Embryonic facial prominence (tissue), 1 donor: Measurements from ENCODE around the gene DEFB108B.
"Not testable (repeated sequence)": the region's sequence is repeated elsewhere in the genome, so short reads cannot be mapped to it uniquely, and the experiment has no call there.

Experiments
- DNase-seq: peaks from one replicate; pipeline ENCODE4 v3.0.0-alpha.2; 2016; ENCODE audit errors: extremely low spot score

The DEFB108B gene

GRCh38 chr11:71813481-71814355 is 19.3 kb upstream of the DEFB108B start:
- not testable (repeated sequence) for DNase-seq

- DNase-seq, result not testable (repeated sequence)
These were observed 11.5 kb upstream of the DEFB108B start for GRCh38 chr11:71821539-71821938.

GRCh38 chr11:71829247-71829646 is 3.8 kb upstream of the DEFB108B start:
- DNase-seq, result not testable (repeated sequence)

GRCh38 chr11:71829686-71830085 is 3.3 kb upstream of the DEFB108B start:
- not testable (repeated sequence) for DNase-seq

GRCh38 chr11:71842720-71843119 is 9.7 kb downstream of the DEFB108B start:
- not testable (repeated sequence) for DNase-seq

GRCh38 chr11:71843355-71843754 is 10.4 kb downstream of the DEFB108B start:
- not testable (repeated sequence) for DNase-seq

- no peak for DNase-seq
These were observed 10.9 kb downstream of the DEFB108B start for GRCh38 chr11:71843858-71844257.

GRCh38 chr11:71853895-71854294 is 20.9 kb downstream of the DEFB108B start:
- DNase-seq, result not testable (repeated sequence)

- DNase-seq, result not testable (repeated sequence)
These were observed 22.9 kb downstream of the DEFB108B start for GRCh38 chr11:71855880-71856279.

- DNase-seq, result not testable (repeated sequence)
These were observed 27.8 kb downstream of the DEFB108B start for GRCh38 chr11:71860835-71861234.

GRCh38 chr11:71863978-71864627 is 31.1 kb downstream of the DEFB108B start:
- DNase-seq, result not testable (repeated sequence)

- not testable (repeated sequence) for DNase-seq
These were observed 34.2 kb downstream of the DEFB108B start for GRCh38 chr11:71867209-71867608.

- DNase-seq, result not testable (repeated sequence)
These were observed 36.9 kb downstream of the DEFB108B start for GRCh38 chr11:71869931-71870330.

GRCh38 chr11:71870661-71871060 is 37.7 kb downstream of the DEFB108B start:
- DNase-seq, result not testable (repeated sequence)

GRCh38 chr11:71876262-71876661 is 43.3 kb downstream of the DEFB108B start:
- not testable (repeated sequence) for DNase-seq

- not testable (repeated sequence) for DNase-seq
These were observed 45.1 kb downstream of the DEFB108B start, which contains the start of gene DEFB131B for GRCh38 chr11:71878059-71878458. DEFB131B (plus strand) TSS chr11:71878453; CDS start chr11:71878453, 0 bp downstream.

- not testable (repeated sequence) for DNase-seq
These were observed 52.8 kb downstream of the DEFB108B start for GRCh38 chr11:71885806-71886205.
